H9 (cell line): ENCODE results near the gene USP38. TPM values are rescaled to one million over a fixed set of nuclear protein-coding genes. Genes with fewer than 3 reads are reported as not detected.

Experiments
- DNase-seq: peaks from one replicate; pipeline ENCODE4 v3.0.0-alpha.2; 2017
- H2AFZ ChIP-seq: one replicate; pipeline ENCODE4 v1.6.1; 2013; ENCODE audit warnings: mild to moderate bottlenecking, low read length, control low read depth, moderate library complexity
- H2AK5ac ChIP-seq: 2 replicates; pipeline ENCODE4 v1.6.1; 2013; ENCODE audit warnings: low read length, control low read depth, mixed read lengths; ENCODE audit not compliant: insufficient read length
- H2BK120ac ChIP-seq: one replicate; pipeline ENCODE4 v1.6.1; 2013; ENCODE audit warnings: low read depth, mild to moderate bottlenecking, low read length, control low read depth, inconsistent platforms; ENCODE audit not compliant: poor library complexity, severe bottlenecking
- H2BK12ac ChIP-seq: 2 replicates; pipeline ENCODE4 v1.6.1; 2013; ENCODE audit warnings: low read length, control low read depth, mixed read lengths, low read depth; ENCODE audit not compliant: insufficient read length
- H2BK15ac ChIP-seq: 2 replicates; pipeline ENCODE4 v1.6.1; 2013; ENCODE audit warnings: low read depth, low read length, control low read depth
- H2BK20ac ChIP-seq: one replicate; pipeline ENCODE4 v1.6.1; 2013; ENCODE audit warnings: low read depth, mild to moderate bottlenecking, low read length, control low read depth, inconsistent platforms; ENCODE audit not compliant: poor library complexity, severe bottlenecking
- H2BK5ac ChIP-seq: 2 replicates; pipeline ENCODE4 v1.6.1; 2013; ENCODE audit warnings: low read length, control low read depth, mixed read lengths; ENCODE audit not compliant: insufficient read length
- H3K14ac ChIP-seq: 2 replicates; pipeline ENCODE4 v1.6.1; 2013; ENCODE audit warnings: low read length, control low read depth; ENCODE audit not compliant: insufficient read depth
- H3K18ac ChIP-seq: 2 replicates; pipeline ENCODE4 v1.6.1; 2013; ENCODE audit warnings: low read depth, mild to moderate bottlenecking, mixed read lengths, low read length, control low read depth; ENCODE audit not compliant: insufficient read length
- H3K23ac ChIP-seq: 2 replicates; pipeline ENCODE4 v1.6.1; 2013; ENCODE audit warnings: low read length, control low read depth, mixed read lengths, low read depth; ENCODE audit not compliant: insufficient read length
- H3K23me2 ChIP-seq: 2 replicates; pipeline ENCODE4 v1.6.1; 2013; ENCODE audit warnings: low read depth, mild to moderate bottlenecking, mixed read lengths, low read length, control low read depth; ENCODE audit not compliant: insufficient read length, poor library complexity, severe bottlenecking
- H3K27ac ChIP-seq: 2 replicates; pipeline ENCODE4 v1.5.1; 2013; ENCODE audit warnings: low read length, control low read depth, mixed read lengths, low read depth; ENCODE audit not compliant: insufficient read length
- H3K27me3 ChIP-seq: 2 replicates; pipeline ENCODE4 v1.6.1; 2013; ENCODE audit warnings: low read length, control low read depth, inconsistent platforms; ENCODE audit not compliant: insufficient read depth
- H3K4ac ChIP-seq: 2 replicates; pipeline ENCODE4 v1.6.1; 2013; ENCODE audit warnings: low read depth, mild to moderate bottlenecking, control low read depth, inconsistent platforms, low read length, moderate library complexity
- H3K4me1 ChIP-seq: 2 replicates; pipeline ENCODE4 v1.6.1; 2013; ENCODE audit warnings: low read length, control low read depth, inconsistent platforms; ENCODE audit not compliant: insufficient read depth
- H3K4me2 ChIP-seq: 2 replicates; pipeline ENCODE4 v1.6.1; 2013; ENCODE audit warnings: low read length, control low read depth, mixed read lengths; ENCODE audit not compliant: insufficient read length, insufficient read depth
- H3K56ac ChIP-seq: 2 replicates; pipeline ENCODE4 v1.6.1; 2013; ENCODE audit warnings: low read depth, mild to moderate bottlenecking, mixed read lengths, low read length, control low read depth; ENCODE audit not compliant: insufficient read length
- H3K79me1 ChIP-seq: 2 replicates; pipeline ENCODE4 v1.6.1; 2013; ENCODE audit warnings: low read depth, mild to moderate bottlenecking, moderate library complexity, low read length, control low read depth, inconsistent platforms; ENCODE audit not compliant: insufficient read depth, poor library complexity, severe bottlenecking
- H3K79me2 ChIP-seq: 2 replicates; pipeline ENCODE4 v1.6.1; 2013; ENCODE audit warnings: low read length, control low read depth, inconsistent platforms; ENCODE audit not compliant: insufficient read depth
- H3K9ac ChIP-seq: 2 replicates; pipeline ENCODE4 v1.6.1; 2013; ENCODE audit warnings: low read length, control low read depth, mixed read lengths; ENCODE audit not compliant: insufficient read length; ENCODE audit errors: extremely low read depth
- H3K9me3 ChIP-seq: one replicate; pipeline ENCODE4 v1.6.1; 2013; ENCODE audit warnings: low read depth, low read length, inconsistent platforms; ENCODE audit not compliant: control insufficient read depth
- H3T11ph ChIP-seq: one replicate; pipeline ENCODE4 v1.6.1; 2013; ENCODE audit warnings: mild to moderate bottlenecking, low read length, control low read depth, inconsistent platforms
- H4K20me1 ChIP-seq: one replicate; pipeline ENCODE4 v1.6.1; 2013; ENCODE audit not compliant: control insufficient read depth, insufficient read length, insufficient read depth
- H4K5ac ChIP-seq: 2 replicates; pipeline ENCODE4 v1.6.1; 2013; ENCODE audit warnings: low read depth, mild to moderate bottlenecking, mixed read lengths, low read length, control low read depth; ENCODE audit not compliant: insufficient read length
- H4K8ac ChIP-seq: replicated peaks from 2 replicates; pipeline ENCODE4 v1.6.1; 2013; ENCODE audit warnings: low read length, control low read depth, mixed read lengths, low read depth; ENCODE audit not compliant: insufficient read length
- H4K91ac ChIP-seq: 2 replicates; pipeline ENCODE4 v1.6.1; 2013; ENCODE audit warnings: low read depth, mild to moderate bottlenecking, moderate library complexity, mixed read lengths, low read length, control low read depth; ENCODE audit not compliant: insufficient read length
- H3K27ac Mint-ChIP-seq, 3 experiments: 2 replicates in 2 of 3; 3 replicates in 1 of 3; pipeline ENCODE4 v1.8.0; 2020 to 2021; ENCODE audit warnings: mixed read lengths in 3 of 3, mild to moderate bottlenecking in 1 of 3, moderate library complexity in 1 of 3
- H3K27me3 Mint-ChIP-seq: 2 replicates; pipeline ENCODE4 v1.8.0; 2021; ENCODE audit warnings: low read depth, mild to moderate bottlenecking, moderate library complexity, mixed read lengths
- H3K36me3 Mint-ChIP-seq, 3 experiments: 2 replicates in 2 of 3; 3 replicates in 1 of 3; pipeline ENCODE4 v1.8.0; 2020 to 2021; ENCODE audit warnings: low read depth in 3 of 3, mixed read lengths in 3 of 3; ENCODE audit not compliant: insufficient read depth in 1 of 3
- H3K4me1 Mint-ChIP-seq, 2 experiments: 2 replicates each; pipeline ENCODE4 v1.8.0; 2020; ENCODE audit warnings: mixed read lengths in 2 of 2
- H3K4me3 Mint-ChIP-seq, 2 experiments: 2 replicates in 1 of 2; 3 replicates in 1 of 2; pipeline ENCODE4 v1.8.0; 2020 to 2021; ENCODE audit warnings: mild to moderate bottlenecking in 2 of 2, mixed read lengths in 2 of 2, moderate library complexity in 1 of 2
- H3K9me3 Mint-ChIP-seq, 2 experiments: 2 replicates in 1 of 2; 3 replicates in 1 of 2; pipeline ENCODE4 v1.8.0; 2020; ENCODE audit warnings: mild to moderate bottlenecking in 2 of 2, mixed read lengths in 2 of 2, moderate library complexity in 1 of 2
- WGBS: extraction: QIAGEN DNeasy Blood & Tissue Kit; methylation state at CpG from one replicate; pipeline ENCODE4 v1.1.7; 2013; ENCODE audit warnings: missing lambda C conversion rate, low lambda C conversion rate, mixed read lengths; ENCODE audit not compliant: insufficient read length; ENCODE audit errors: extremely low coverage; 5-methylcytosine and 5-hydroxymethylcytosine counted together
- total RNA-seq: library from RNA; stranded (reverse); gene quantifications from 2 replicates; pipeline ENCODE4 v1.2.1, GENCODE V29; 2021
- TF ChIP-seq, protein P1 (sequence below): fragments of 200-600 bp; sonication (generic); conservative IDR thresholded peaks from 3 replicates; pipeline ENCODE4 v1.8.0; 2021; ENCODE audit warnings: antibody characterized with exemption, mild to moderate bottlenecking

USP38 gene
- total RNA-seq, 1 experiment from 2014 or later: 15.2 TPM

DNA sequence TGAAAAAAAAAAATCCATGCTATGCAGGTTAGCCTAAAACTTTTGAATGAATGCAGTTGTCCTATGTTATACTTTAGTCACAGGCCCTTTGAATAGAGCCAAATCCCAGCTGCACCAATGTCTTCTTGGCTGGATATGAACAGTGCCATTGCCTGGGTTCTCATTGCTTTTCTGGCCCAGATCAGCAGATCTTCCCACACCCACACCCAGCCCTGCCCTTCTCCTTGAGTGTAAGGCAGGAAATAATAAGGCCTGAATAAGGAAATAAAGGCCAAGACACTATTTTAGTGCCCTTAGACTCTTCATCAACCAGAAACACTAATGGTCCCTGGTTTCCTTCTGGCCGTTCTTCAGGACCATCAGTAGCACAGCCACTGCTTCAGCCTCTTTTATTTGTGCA is 66.6 kb downstream of the USP38 start:
- H4K8ac ChIP-seq: no peak overlapping the region
- Mint-ChIP-seq H3K27me3 (no peaks in the 10 kb centered on the region), H3K27ac (no peak overlapping the region; a peak in 1 of 7 replicates), H3K4me1 (peaks cover 15 to 18% of the 10 kb centered on the region in 2 experiments), H3K9me3 (no peaks in the 10 kb centered on the region; a peak in 1 of 5 replicates), H3K4me3 (no peak overlapping the region), H3K36me3 (no peaks in the 10 kb centered on the region)
- no peak overlapping the region for H2BK20ac ChIP-seq
- no peak for DNase-seq
- H2AFZ ChIP-seq: no peak overlapping the region
- H3K4ac ChIP-seq: no peak overlapping the region
- H3K27ac ChIP-seq: no peak overlapping the region
- H4K91ac ChIP-seq: no peak overlapping the region
- no peaks in the 10 kb centered on the region for H3K79me1 ChIP-seq
- no peaks in the 10 kb centered on the region for H3K27me3 ChIP-seq
- no peak overlapping the region for H3K14ac ChIP-seq
- H4K20me1 ChIP-seq: no peaks in the 10 kb centered on the region
- H2BK12ac ChIP-seq: no peak overlapping the region
- no peaks in the 10 kb centered on the region for H3K4me1 ChIP-seq
- no peak overlapping the region for H4K5ac ChIP-seq
- H2BK120ac ChIP-seq: no peak overlapping the region
- H2BK5ac ChIP-seq: no peak overlapping the region
- no peak overlapping the region for H3K56ac ChIP-seq
- H3K79me2 ChIP-seq: no peaks in the 10 kb centered on the region
- no peaks in the 10 kb centered on the region for H3K9me3 ChIP-seq
- no peak overlapping the region for H3K23ac ChIP-seq
- no peak overlapping the region for H3K18ac ChIP-seq
- TF ChIP-seq, protein P1, sequence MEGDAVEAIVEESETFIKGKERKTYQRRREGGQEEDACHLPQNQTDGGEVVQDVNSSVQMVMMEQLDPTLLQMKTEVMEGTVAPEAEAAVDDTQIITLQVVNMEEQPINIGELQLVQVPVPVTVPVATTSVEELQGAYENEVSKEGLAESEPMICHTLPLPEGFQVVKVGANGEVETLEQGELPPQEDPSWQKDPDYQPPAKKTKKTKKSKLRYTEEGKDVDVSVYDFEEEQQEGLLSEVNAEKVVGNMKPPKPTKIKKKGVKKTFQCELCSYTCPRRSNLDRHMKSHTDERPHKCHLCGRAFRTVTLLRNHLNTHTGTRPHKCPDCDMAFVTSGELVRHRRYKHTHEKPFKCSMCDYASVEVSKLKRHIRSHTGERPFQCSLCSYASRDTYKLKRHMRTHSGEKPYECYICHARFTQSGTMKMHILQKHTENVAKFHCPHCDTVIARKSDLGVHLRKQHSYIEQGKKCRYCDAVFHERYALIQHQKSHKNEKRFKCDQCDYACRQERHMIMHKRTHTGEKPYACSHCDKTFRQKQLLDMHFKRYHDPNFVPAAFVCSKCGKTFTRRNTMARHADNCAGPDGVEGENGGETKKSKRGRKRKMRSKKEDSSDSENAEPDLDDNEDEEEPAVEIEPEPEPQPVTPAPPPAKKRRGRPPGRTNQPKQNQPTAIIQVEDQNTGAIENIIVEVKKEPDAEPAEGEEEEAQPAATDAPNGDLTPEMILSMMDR: no peak
- H2BK15ac ChIP-seq: no peak overlapping the region
- no CpG with 5 or more reads among the region's 1 CpG for WGBS
- H3K9ac ChIP-seq: no peak overlapping the region
- no peaks in the 10 kb centered on the region for H3K23me2 ChIP-seq
- H3K4me2 ChIP-seq: no peak overlapping the region
- no peak overlapping the region for H2AK5ac ChIP-seq
- no peak overlapping the region for H3T11ph ChIP-seq
